Left lung (tissue), 10 donors: ENCODE results near the gene FFAR4. TPM values are rescaled to one million over a fixed set of nuclear protein-coding genes. Genes with fewer than 3 reads are reported as not detected.

Experiments
- ATAC-seq: fragments of 200-7000 bp; cut with Tn5 transposase; one replicate; pipeline ENCODE4 v1.9.1; 2020; ENCODE audit warnings: moderate library complexity
- DNase-seq, 4 donors: peaks; one replicate each; pipeline ENCODE4 v3.0.0-alpha.2; 2013 to 2020
- H3K27ac ChIP-seq, 2 donors: fragments of 200-600 bp; sonication (generic) in 1 of 2; one replicate each; pipeline versions ENCODE4 v1.5.0 to v1.8.0; 2020 to 2021
- H3K27me3 ChIP-seq, 2 donors: fragments of 200-600 bp; sonication (generic) in 1 of 2; one replicate each; pipeline versions ENCODE4 v1.5.0 to v1.8.0; 2020 to 2021
- H3K36me3 ChIP-seq, 2 donors: fragments of 200-600 bp; sonication (generic) in 1 of 2; one replicate each; pipeline versions ENCODE4 v1.5.0 to v1.8.0; 2020 to 2021
- H3K4me1 ChIP-seq, 2 donors: fragments of 200-600 bp; one replicate each; pipeline ENCODE4 v1.8.0; 2021
- H3K4me3 ChIP-seq, 2 donors: fragments of 200-600 bp; sonication (generic) in 1 of 2; one replicate each; pipeline versions ENCODE4 v1.5.0 to v1.8.0; 2020 to 2021; ENCODE audit warnings: mild to moderate bottlenecking in 1 of 2
- H3K9me3 ChIP-seq, 2 donors: fragments of 200-600 bp; sonication (generic) in 1 of 2; one replicate each; pipeline versions ENCODE4 v1.5.0 to v1.8.0; 2020 to 2021
- CTCF ChIP-seq, 2 donors: fragments of 200-600 bp; sonication (generic) in 1 of 2; IDR thresholded peaks; one replicate each; pipeline versions ENCODE4 v1.5.0 to v1.8.0; 2021; ENCODE audit warnings: antibody characterized with exemption in 2 of 2
- intact Hi-C, 2 donors: fragments of 100-400 bp; cut with DNase I; formaldehyde crosslinking; loops; one replicate each; pipeline versions ENCODE4 v1.11.2 to v1.14.2; 2022
- polyA plus RNA-seq, 6 donors: library from polyadenylated mRNA; unstranded; fragments of 120-200 nt; gene quantifications; one replicate each; pipeline ENCODE4 v1.2.1, GENCODE V29; 2013; ENCODE audit not compliant: insufficient read length in 6 of 6
- total RNA-seq, 2 donors: library from RNA; stranded (reverse); fragmentation: NEBNext Ultra II Directional; extraction: Animal tissue kit (Norgen Biotek cat#: 25700); gene quantifications; one replicate each; pipeline ENCODE4 v1.2.1, GENCODE V29; 2021
- donor health status: DM: no; HTN: yes; CAD: no.
- donor health status: DM: no; HTN: no; CAD: no.

The FFAR4 gene
- total and polyA plus RNA-seq, 8 donors, result 0.07 to 4.0 (median 0.20) TPM

- no peak overlapping the region for H3K4me3 ChIP-seq
- peaks cover 0 to 4% of the 10 kb centered on the region in 2 donors for H3K27me3 ChIP-seq
- ATAC-seq, result no peak
- no peaks in the 10 kb centered on the region for H3K4me1 ChIP-seq
- no peak overlapping the region for H3K27ac ChIP-seq
- H3K9me3 ChIP-seq, result peaks cover 0 to 2% of the 10 kb centered on the region in 2 donors
- intact Hi-C loops, result no loop called here
- no peak for DNase-seq
- no peak for TF ChIP-seq CTCF (IDR thresholded peaks at IDR 0.05)
- H3K36me3 ChIP-seq, result no peaks in the 10 kb centered on the region
These were observed 13.7 kb downstream of the FFAR4 start for GRCh38 chr10:93579985-93580711.

- Histone ChIP-seq H3K4me1 (no peaks in the 10 kb centered on the region), H3K4me3 (no peak overlapping the region), H3K27ac (no peak overlapping the region), H3K36me3 (no peaks in the 10 kb centered on the region), H3K9me3 (peaks cover 0 to 2% of the 10 kb centered on the region in 2 donors), H3K27me3 (peaks cover 0 to 4% of the 10 kb centered on the region in 2 donors)
- ATAC-seq, result no peak
- TF ChIP-seq CTCF (IDR thresholded peaks at IDR 0.05), result no peak
- intact Hi-C loops, result no loop called here
- DNase-seq, result no peak
These were observed 14.4 kb downstream of the FFAR4 start for GRCh38 chr10:93580828-93581227.

GRCh38 chr10:93584445-93584844 is 18.0 kb downstream of the FFAR4 start:
- Histone ChIP-seq H3K27me3 (peaks cover 0 to 4% of the 10 kb centered on the region in 2 donors), H3K27ac (no peak overlapping the region), H3K36me3 (no peaks in the 10 kb centered on the region), H3K4me3 (no peak overlapping the region), H3K4me1 (no peaks in the 10 kb centered on the region), H3K9me3 (peaks cover 0 to 2% of the 10 kb centered on the region in 2 donors)
- TF ChIP-seq CTCF (IDR thresholded peaks at IDR 0.05), result no peak
- ATAC-seq (no peak), DNase-seq (no peak)
- intact Hi-C loops, result no loop called here

- TF ChIP-seq CTCF (IDR thresholded peaks at IDR 0.05), result no peak
- no peak for DNase-seq
- intact Hi-C loops, result no loop called here
- ATAC-seq, result no peak
- Histone ChIP-seq H3K9me3 (no peaks in the 10 kb centered on the region), H3K36me3 (no peaks in the 10 kb centered on the region), H3K4me1 (no peaks in the 10 kb centered on the region), H3K27ac (no peak overlapping the region), H3K4me3 (no peak overlapping the region), H3K27me3 (no peaks in the 10 kb centered on the region)
These were observed 23.4 kb downstream of the FFAR4 start for GRCh38 chr10:93589648-93590562.

GRCh38 chr10:93590638-93591037 is 24.2 kb downstream of the FFAR4 start:
- H3K27ac ChIP-seq, result no peak overlapping the region
- H3K27me3 ChIP-seq, result no peaks in the 10 kb centered on the region
- ATAC-seq, result no peak
- H3K9me3 ChIP-seq, result no peaks in the 10 kb centered on the region
- no peak for DNase-seq
- TF ChIP-seq CTCF (IDR thresholded peaks at IDR 0.05), result no peak
- no peaks in the 10 kb centered on the region for H3K4me1 ChIP-seq
- intact Hi-C loops, result no loop called here
- H3K4me3 ChIP-seq, result no peak overlapping the region
- no peaks in the 10 kb centered on the region for H3K36me3 ChIP-seq
